ENCODE measurements around the gene PLCB1.
"Not testable (repeated sequence)": the region's sequence is repeated elsewhere in the genome, so short reads cannot be mapped to it uniquely, and the experiment has no call there.

Gene PLCB1

GRCh38 chr20:8334641-8335040 is 202.6 kb downstream of the PLCB1 start:
- DNase-seq (ENCODE audit: low read depth in 2 of 2), result no peak

- no peak for DNase-seq (ENCODE audit: low read depth in 2 of 2)
Measured at GRCh38 chr20:8335059-8335458, 203.0 kb downstream of the PLCB1 start.

GRCh38 chr20:8335495-8336195 is 203.6 kb downstream of the PLCB1 start:
- no peak for DNase-seq (ENCODE audit: low read depth in 2 of 2)

- DNase-seq (ENCODE audit: low read depth in 2 of 2), result no peak
Measured at GRCh38 chr20:8339349-8339748, 207.3 kb downstream of the PLCB1 start.

GRCh38 chr20:8342391-8342790 is 210.3 kb downstream of the PLCB1 start:
- no peak for DNase-seq (ENCODE audit: low read depth in 2 of 2)

- no peak for DNase-seq (ENCODE audit: low read depth in 2 of 2)
Measured at GRCh38 chr20:8344106-8344505, 212.0 kb downstream of the PLCB1 start.

- no peak for DNase-seq (ENCODE audit: low read depth in 2 of 2)
Measured at GRCh38 chr20:8344631-8345030, 212.6 kb downstream of the PLCB1 start.

GRCh38 chr20:8346700-8347270 is 214.7 kb downstream of the PLCB1 start:
- DNase-seq (ENCODE audit: low read depth in 2 of 2), result no peak

GRCh38 chr20:8350225-8350624 is 218.2 kb downstream of the PLCB1 start:
- not testable (repeated sequence) for DNase-seq (ENCODE audit: low read depth in 2 of 2)

GRCh38 chr20:8352486-8352885 is 220.4 kb downstream of the PLCB1 start:
- DNase-seq (ENCODE audit: low read depth in 2 of 2), result no peak

GRCh38 chr20:8353512-8353911 is 221.4 kb downstream of the PLCB1 start:
- DNase-seq (ENCODE audit: low read depth in 2 of 2), result no peak

- no peak for DNase-seq (ENCODE audit: low read depth in 2 of 2)
Measured at GRCh38 chr20:8355453-8355852, 223.4 kb downstream of the PLCB1 start.

- DNase-seq (ENCODE audit: low read depth in 2 of 2), result no peak
Measured at GRCh38 chr20:8356806-8357205, 224.7 kb downstream of the PLCB1 start.

GRCh38 chr20:8357703-8358102 is 225.6 kb downstream of the PLCB1 start:
- DNase-seq (ENCODE audit: low read depth in 2 of 2), result no peak

- no peak for DNase-seq (ENCODE audit: low read depth in 2 of 2)
Measured at GRCh38 chr20:8360035-8360434, 228.0 kb downstream of the PLCB1 start.

- DNase-seq (ENCODE audit: low read depth in 2 of 2), result no peak
Measured at GRCh38 chr20:8361006-8361652, 229.1 kb downstream of the PLCB1 start.

GRCh38 chr20:8361779-8362178 is 229.7 kb downstream of the PLCB1 start:
- DNase-seq (ENCODE audit: low read depth in 2 of 2), result no peak

- DNase-seq (ENCODE audit: low read depth in 2 of 2), result no peak
Measured at GRCh38 chr20:8362457-8362856, 230.4 kb downstream of the PLCB1 start.

- no peak for DNase-seq (ENCODE audit: low read depth in 2 of 2)
Measured at GRCh38 chr20:8363970-8364733, 232.1 kb downstream of the PLCB1 start.

- no peak for DNase-seq (ENCODE audit: low read depth in 2 of 2)
Measured at GRCh38 chr20:8364734-8365078, 232.6 kb downstream of the PLCB1 start.

- no peak for DNase-seq (ENCODE audit: low read depth in 2 of 2)
Measured at GRCh38 chr20:8365634-8366033, 233.6 kb downstream of the PLCB1 start.

GRCh38 chr20:8366303-8366923 is 234.3 kb downstream of the PLCB1 start:
- DNase-seq (ENCODE audit: low read depth in 2 of 2), result no peak
